IMR-90 (cell line): Measurements from ENCODE around the gene FHAD1. TPM values are rescaled to one million over a fixed set of nuclear protein-coding genes. Genes with fewer than 3 reads are reported as not detected.

ENCODE experiments used
- polyA plus RNA-seq, 3 experiments: library from polyadenylated mRNA; depleted of rRNA; stranded (reverse); fragments of >200 nt; gene quantifications; 2 replicates each; pipeline ENCODE4 v1.2.3, GENCODE V29; 2012; ENCODE audit warnings: low replicate concordance in 1 of 3
- total RNA-seq: library from RNA; depleted of rRNA; stranded (reverse); fragments of >200 nt; gene quantifications from 2 replicates; pipeline ENCODE4 v1.2.3, GENCODE V29; 2012; rRNA removed

The FHAD1 gene
- total and polyA plus RNA-seq, 2 of the 4 experiments (the other 2 are of a cell fraction) = not detected

Other genes with a start within 250 kb of the FHAD1 start
- 2.7 and 3.6 TPM in 2 replicates for gene TMEM51, start 93.5 kb upstream of the FHAD1 start, total RNA-seq
- gene TMEM51, start 93.5 kb upstream of the FHAD1 start, polyA plus RNA-seq (2012; rRNA removed) = 10.2 and 11.6 TPM in 2 replicates
- 22.6 and 23.1 TPM in 2 replicates for gene EFHD2, start 162.7 kb downstream of the FHAD1 start, total RNA-seq
- gene EFHD2, start 162.7 kb downstream of the FHAD1 start, polyA plus RNA-seq (2012; rRNA removed) = 58.9 and 72.7 TPM in 2 replicates
- not detected in 2 replicates for gene CTRC, start 191.2 kb downstream of the FHAD1 start, total RNA-seq
- not detected in 2 replicates for gene CTRC, start 191.2 kb downstream of the FHAD1 start, polyA plus RNA-seq (2012; rRNA removed)
- not detected in 2 replicates for gene CELA2A, start 209.5 kb downstream of the FHAD1 start, total RNA-seq
- gene CELA2A, start 209.5 kb downstream of the FHAD1 start, polyA plus RNA-seq (2012; rRNA removed) = not detected in 2 replicates
- not detected in 2 replicates for gene CELA2B, start 228.9 kb downstream of the FHAD1 start, total RNA-seq
- gene CELA2B, start 228.9 kb downstream of the FHAD1 start, polyA plus RNA-seq (2012; rRNA removed) = not detected in 2 replicates